Activated naive CD8-positive, alpha-beta T cell treated with anti-CD3 and anti-CD28 coated beads, Interleukin-2, amount 50 U/mL, for 16 hours (primary cell): ENCODE results near the gene ST14.
"Not testable (repeated sequence)": the region's sequence is repeated elsewhere in the genome, so short reads cannot be mapped to it uniquely, and the experiment has no call there.

Experiments used
- DNase-seq: peaks from one replicate; pipeline ENCODE4 v3.0.0-alpha.2; 2020; ENCODE audit warnings: low read depth, low spot score

Gene ST14

GRCh38 chr11:130164221-130164570 is 4.6 kb downstream of the ST14 start:
- DNase-seq, result no peak

GRCh38 chr11:130165601-130166456 is 6.2 kb downstream of the ST14 start:
- DNase-seq, result no peak

GRCh38 chr11:130166457-130166784 is 6.8 kb downstream of the ST14 start:
- DNase-seq, result no peak

DNA sequence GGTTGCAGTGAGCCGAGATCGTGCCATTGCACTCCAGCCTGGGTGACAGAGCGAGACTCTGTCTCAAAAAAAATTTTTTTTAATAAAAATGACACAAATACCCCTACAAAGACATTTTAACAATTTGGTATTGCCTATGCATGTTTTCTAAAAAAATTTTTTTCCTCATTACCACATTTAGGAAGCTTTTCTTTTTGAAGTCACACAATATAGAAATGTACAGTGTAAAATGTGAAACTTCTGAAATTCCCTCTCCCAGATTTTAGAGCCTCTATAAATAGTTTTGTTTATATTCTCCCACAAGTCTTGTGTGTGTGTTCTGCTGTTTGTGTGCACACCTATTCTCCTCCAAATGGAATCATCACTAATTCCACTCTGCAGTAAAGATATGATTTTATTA is 7.6 kb downstream of the ST14 start:
- DNase-seq, result no peak

GRCh38 chr11:130168105-130168504 is 8.5 kb downstream of the ST14 start:
- no peak for DNase-seq

GRCh38 chr11:130170345-130170744 is 10.8 kb downstream of the ST14 start:
- DNase-seq, result no peak

DNA sequence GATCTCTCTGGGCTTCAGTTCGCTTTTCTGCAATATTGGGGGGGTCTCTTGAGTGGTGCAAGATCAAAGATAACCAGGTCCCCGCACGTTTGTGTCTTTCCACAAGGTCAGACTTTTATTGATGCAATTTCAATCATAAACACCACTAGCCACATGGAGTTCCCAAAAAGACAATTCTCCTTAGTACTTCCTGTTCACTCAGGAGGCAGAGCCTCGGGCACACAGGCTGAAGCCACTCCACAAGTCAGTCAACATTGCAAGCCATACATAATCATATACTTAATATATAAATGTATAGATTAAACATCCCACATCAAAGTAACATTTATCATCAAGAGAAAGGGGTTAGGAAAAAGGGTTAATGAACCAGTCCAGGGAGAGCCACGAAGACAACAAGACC is 12.0 kb downstream of the ST14 start:
- DNase-seq, result no peak

DNA sequence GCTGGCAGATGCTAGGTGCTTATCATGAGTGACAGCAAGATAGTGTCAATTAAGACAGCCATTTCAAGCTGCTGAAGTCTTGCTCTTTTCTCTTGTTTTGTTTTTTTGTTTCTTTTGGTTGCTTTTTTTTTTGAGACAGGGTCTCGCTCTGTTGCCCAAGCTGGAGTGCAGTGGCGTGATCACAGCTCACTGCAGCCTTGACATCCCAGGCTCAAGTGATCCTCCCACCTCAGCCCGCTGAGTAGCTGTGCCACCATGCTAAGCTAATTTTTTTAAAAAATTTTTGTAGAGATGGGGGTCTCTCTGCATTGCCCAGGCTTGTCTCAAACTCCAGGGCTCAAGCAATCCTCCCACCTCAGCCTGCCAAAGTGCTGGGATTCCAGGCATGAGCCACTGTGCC is 12.4 kb downstream of the ST14 start:
- not testable (repeated sequence) for DNase-seq

GRCh38 chr11:130174642-130175041 is 15.1 kb downstream of the ST14 start:
- DNase-seq, result no peak

- DNase-seq, result no peak
Observed at GRCh38 chr11:130175898-130176297, 16.3 kb downstream of the ST14 start.

DNA sequence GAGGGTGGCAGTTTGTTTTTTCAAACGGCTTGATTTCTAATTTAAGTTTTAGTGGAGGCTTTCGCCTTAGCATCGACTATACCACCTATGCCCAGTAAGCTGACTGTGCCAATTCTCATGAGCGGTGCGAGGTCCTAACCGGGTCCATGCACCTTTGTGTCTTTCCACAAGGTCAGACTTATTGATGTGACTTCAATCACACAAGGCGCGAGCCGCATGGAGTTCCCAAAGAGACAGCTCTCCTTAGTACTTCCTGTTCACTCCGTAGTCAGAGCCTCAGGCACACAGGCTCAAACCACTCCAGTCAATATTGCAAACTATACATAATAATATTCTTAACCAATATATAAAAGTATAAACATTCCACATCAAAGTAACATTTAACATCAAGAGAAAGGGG is 18.2 kb downstream of the ST14 start:
- no peak for DNase-seq

- DNase-seq, result no peak
Observed at GRCh38 chr11:130178441-130179339, 19.1 kb downstream of the ST14 start.

- DNase-seq, result no peak
Observed at GRCh38 chr11:130179396-130180306, 20.1 kb downstream of the ST14 start.

GRCh38 chr11:130180491-130180890 is 20.9 kb downstream of the ST14 start:
- no peak for DNase-seq

- DNase-seq, result no peak
Observed at GRCh38 chr11:130180896-130181294, 21.3 kb downstream of the ST14 start.

GRCh38 chr11:130181295-130182272 is 22.0 kb downstream of the ST14 start:
- no peak for DNase-seq

DNA sequence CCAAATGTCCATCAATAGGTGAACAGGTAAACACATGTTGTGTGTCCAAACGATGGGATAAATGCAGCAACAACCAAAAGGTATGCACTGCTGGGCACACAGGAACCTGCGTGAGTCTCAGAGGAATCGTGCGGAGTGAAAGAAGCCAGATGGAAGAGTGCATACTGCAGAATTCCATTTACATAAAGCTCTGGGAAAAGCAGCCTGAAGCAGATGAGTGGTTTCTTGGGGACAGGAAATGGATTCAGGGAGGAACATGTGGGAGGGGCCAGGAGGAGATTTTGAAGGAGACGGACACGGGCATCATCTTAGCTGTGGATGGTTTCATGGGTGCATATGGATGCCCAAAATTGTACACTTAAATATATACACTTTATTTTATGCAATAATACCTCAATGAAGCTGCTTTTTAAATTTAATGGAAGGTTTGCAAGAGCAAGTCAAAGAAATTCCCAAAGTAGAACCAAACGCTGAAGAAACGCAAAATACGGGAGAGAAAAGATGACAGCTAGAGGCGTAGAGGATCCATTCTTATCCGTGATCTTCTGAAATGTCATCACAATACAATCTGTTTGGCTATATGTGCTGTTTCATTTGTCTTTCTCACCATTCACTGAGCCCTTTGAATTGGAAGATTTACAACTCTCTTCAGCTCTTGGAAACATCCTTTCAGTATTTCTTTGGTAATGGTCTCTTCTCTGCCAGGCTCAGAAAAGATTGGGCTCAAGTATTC is 24.5 kb downstream of the ST14 start:
- no peak for DNase-seq

GRCh38 chr11:130187096-130187495 is 27.5 kb downstream of the ST14 start:
- no peak for DNase-seq

GRCh38 chr11:130188047-130188446 is 28.5 kb downstream of the ST14 start:
- no peak for DNase-seq
